HG03066 (cell line): ENCODE results near the gene KIF5A.

Experiments
- ATAC-seq: cut with Tn5 transposase; IDR thresholded peaks from one replicate; pipeline ENCODE4 v1.9.1; 2021; ENCODE audit warnings: low read depth; ENCODE audit not compliant: unreplicated experiment

KIF5A gene

GRCh38 chr12:57518920-57519795 is 30.7 kb upstream of the KIF5A start:
- no peak for ATAC-seq

GRCh38 chr12:57519796-57520052 is 30.1 kb upstream of the KIF5A start:
- peak; percentile 6 for ATAC-seq

DNA sequence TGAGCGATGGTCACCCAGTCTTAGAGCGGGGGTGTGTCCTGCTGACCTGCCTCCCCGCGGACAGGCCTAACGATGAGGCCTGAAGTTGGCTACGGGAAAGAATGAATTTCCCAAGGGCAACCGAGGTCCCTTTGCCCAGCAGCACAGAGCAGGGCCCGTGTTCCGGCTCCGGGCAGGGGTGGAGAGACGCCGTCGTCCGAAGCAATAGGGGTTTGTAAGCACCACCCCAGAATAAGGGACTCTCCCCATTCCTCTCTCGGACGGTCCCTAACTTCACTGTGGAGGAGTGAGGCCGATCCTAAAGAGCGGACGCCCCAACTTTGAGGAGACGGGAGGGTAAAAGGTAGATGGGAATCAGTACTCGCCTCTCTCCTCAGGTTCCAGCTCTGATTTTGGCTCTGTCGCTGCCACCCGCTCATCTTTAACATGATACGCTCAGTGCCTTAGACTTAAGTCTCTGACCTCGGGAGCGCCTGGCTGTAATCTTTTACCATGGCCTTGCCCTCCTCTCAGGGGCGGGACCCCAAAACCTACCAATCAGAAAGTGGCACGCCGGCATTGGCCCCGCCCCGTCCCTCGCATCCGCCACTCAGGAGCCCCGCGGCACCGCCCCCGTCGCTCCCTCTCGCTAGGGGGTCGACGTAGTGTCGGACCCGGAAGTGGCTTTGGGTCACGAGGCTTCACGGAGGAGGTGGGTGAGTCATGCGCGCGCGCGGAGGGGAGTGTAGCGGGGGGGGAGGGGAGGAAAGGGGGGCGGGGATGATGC is 29.6 kb upstream of the KIF5A start, which contains the start of gene DDIT3:
TSS of gene DDIT3 (minus strand) at position 462 of the 766 bp plus-strand sequence. CDS start 3,108 bp downstream, outside the sequence.
- ATAC-seq: peak; percentile 72

DNA sequence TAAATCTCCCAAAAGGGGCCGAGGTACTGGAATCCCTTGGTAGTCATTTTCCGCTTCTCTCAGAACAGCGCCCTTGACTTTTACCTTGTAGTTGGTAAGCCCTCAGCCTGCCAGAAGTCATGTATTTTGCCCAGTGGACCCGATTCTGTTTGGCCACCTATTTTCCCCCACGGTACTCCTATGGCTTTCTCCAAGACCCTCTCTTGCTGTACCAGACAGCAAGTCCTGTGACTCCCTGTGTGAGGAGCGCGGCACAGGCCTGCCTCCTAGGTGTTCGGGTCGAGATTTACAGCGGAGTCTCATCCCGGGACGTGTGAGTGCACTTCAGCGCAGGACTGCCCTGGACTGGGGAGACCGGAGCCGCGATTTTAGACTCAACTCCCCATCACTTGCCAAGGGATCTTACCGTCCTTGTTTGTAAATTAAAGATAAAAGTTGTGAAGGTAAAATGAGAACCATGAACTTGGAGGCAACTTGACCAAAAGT is 28.3 kb upstream of the KIF5A start:
- no peak for ATAC-seq

GRCh38 chr12:57522011-57522886 is 27.6 kb upstream of the KIF5A start, which contains the start of gene MBD6:
Gene MBD6, plus strand, starts transcription at chr12:57522824. Its CDS starts 1,480 bp downstream, at chr12:57524304.
- peak; percentile 38 for ATAC-seq

- ATAC-seq: no peak
Measured at GRCh38 chr12:57522887-57523705, 26.7 kb upstream of the KIF5A start.

DNA sequence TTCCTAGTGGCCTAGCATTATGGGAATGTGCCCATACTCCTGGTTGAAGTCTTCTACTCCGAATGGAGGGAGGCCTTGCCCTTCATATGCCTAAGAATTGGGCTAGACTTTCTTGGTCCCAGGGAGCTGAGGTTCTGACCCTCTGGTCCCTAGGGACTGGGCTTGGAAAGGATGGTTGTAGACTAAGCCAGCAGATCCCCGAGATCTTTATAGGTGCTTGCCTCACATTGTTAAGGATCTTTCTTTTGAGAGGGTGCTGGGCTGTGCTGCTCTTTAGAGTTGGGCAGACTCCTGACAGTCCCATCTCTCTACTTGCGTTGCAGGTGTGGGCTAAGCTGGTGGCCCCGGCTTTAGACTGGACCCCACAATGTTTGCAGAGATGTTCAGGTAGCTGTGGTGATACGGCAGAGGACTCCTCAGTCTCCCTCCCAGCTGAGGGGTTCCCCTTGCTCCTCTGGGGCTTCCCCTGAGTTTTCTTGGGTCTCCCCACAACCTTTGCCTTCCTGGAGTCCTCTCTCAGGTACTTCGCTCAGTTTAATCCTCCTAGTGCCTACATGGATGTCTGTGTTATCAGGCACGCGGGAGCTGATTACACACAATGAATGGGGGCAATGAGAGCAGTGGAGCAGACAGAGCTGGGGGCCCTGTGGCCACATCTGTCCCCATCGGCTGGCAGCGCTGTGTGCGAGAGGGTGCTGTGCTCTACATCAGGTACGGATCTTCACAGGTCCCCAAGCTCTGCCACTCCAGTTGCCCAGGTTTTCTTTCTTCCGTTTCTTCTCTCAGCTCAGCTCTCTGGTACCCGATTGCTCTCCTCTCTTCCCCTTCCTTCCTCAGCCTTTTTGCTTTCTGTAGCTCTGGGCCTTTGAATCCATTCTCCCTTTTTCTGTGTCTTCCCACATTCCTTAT is 25.9 kb upstream of the KIF5A start:
- ATAC-seq: no peak

DNA sequence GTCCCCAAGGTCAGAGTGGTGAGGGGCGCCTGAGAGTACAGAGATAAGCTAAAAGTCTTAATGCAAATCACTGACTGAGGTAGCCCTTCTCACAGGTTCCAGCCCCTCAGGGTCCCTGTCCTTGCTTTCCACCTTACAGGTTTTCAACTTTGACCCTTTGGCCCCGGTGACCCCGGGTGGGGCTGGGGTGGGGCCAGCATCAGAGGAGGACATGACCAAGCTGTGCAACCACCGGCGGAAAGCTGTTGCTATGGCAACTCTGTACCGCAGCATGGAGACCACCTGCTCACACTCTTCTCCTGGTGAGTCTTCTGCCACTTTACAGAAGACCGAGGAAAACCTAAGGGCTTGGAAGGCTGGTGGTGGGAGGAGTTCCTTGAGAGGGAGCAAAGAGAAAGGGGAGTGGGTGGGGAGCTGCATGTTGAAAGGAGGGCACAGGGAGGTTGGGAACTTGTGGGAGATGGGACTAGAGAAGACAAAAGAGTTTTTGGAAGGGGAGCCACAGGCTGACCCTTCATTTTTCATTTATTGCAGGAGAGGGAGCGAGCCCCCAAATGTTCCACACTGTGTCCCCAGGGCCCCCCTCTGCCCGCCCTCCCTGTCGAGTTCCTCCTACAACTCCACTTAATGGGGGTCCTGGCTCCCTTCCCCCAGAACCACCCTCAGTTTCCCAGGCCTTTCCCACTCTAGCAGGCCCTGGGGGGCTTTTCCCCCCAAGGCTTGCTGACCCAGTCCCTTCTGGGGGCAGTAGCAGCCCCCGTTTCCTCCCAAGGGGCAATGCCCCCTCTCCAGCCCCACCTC is 24.8 kb upstream of the KIF5A start:
- ATAC-seq: no peak

GRCh38 chr12:57525615-57526383 is 24.0 kb upstream of the KIF5A start:
- ATAC-seq: no peak

DNA sequence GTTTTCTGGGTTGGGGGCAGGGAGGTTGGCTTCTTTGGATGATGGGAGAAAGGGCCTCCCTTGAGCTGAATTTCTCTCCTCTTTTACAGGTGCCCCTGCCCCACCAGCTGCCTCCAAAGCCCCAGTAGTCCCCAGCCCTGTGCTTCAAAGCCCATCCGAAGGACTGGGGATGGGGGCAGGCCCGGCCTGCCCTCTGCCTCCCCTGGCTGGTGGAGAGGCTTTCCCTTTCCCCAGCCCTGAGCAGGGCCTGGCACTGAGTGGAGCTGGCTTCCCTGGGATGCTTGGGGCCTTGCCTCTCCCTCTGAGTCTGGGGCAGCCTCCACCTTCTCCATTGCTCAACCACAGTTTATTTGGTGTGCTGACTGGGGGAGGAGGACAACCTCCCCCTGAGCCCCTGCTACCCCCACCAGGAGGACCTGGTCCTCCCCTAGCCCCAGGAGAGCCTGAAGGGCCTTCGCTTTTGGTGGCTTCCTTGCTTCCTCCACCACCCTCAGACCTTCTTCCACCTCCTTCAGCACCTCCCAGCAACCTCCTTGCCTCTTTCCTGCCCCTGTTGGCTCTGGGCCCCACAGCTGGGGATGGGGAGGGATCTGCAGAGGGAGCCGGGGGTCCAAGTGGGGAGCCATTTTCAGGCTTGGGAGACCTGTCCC is 23.2 kb upstream of the KIF5A start:
- ATAC-seq: no peak

DNA sequence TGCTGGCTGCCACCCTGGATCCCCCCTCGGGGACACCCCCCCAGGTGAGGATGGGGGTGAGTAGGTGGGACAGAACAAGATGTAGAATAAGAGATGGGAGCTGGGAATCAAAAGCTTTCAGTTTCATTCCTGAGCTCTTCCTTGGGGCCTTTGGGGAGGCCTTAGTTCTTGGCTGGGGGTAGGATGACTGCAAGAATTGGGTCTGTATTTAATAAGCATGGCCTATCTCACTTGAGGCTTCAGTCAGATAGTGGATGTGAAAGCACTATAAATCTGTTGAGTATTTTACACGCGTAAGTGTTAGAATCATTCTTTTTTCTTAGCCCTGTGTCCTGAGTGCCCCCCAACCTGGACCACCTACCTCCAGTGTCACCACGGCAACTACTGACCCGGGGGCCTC is 22.7 kb upstream of the KIF5A start:
- no peak for ATAC-seq

- no peak for ATAC-seq
Measured at GRCh38 chr12:57528176-57528575, 21.7 kb upstream of the KIF5A start.

DNA sequence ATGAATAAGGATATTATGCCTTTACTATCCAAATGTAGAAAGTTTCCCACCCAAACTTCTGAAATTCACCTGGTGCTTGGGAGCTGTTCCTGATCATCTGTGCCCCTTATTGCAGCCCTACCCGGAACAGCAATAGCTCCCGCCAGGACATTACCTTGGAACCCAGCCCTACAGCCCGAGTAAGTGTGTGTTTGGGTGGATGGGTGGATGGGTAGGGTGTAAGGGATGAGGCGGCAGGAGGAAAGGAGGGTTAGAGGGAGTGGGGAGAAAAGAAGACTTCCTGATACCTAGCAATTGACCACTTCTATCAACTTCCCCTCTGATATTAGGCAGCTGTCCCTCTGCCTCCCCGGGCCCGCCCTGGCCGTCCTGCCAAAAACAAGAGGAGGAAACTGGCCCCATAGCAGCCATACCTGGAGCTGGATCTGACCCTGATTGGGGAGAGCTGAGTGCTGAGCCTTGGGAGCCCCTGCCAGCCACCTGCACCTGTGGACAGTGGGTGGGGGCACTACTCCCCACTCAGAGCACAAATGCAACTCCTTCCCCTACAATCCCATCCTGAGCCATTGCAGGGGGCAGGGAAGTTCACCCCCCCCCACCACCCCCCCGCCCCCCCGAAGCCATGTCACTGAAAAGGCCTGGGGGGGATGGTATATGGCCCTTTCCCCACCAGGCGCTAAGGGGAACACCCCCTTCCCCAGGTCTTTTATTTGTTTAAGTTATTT is 20.9 kb upstream of the KIF5A start:
- ATAC-seq: no peak

- no peak for ATAC-seq
Measured at GRCh38 chr12:57529831-57530230, 20.0 kb upstream of the KIF5A start.

DNA sequence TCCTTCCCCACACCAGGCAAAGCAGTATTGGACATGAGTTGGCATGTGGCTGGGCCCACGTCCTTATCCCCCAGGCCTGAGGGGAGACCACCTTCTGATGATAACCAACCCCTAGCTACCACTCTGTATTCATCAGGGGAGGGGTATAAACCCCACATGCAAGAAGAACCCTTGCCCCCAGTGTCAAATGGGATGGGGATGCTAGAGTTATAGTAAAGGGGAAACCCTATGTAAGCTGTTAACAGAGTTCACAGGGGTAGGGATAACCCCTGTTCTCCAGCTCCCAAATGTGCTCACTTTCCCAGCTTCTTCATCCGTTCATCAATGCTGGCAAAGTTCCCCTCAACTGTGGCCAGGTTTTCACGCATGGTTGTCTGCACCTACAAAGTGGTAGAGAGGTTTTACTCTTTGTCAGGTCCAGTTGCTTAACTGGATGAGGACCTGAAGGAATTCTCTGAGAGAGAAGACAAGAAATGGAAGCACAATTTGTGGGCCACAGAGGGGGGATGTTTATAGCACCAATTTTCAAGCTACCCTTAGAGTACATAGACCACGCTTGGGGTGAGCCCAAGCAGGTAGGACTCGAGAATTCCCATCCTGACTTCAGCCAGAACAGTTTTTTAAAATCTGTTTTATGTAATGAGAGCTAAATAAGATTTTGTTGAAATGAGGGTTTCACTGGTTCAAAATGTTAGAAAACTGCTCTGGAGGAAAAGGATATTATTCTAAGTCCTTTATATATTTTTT is 19.3 kb upstream of the KIF5A start:
- no peak for ATAC-seq
